GM21526 (cell line): ENCODE results near the gene C19orf53.

Experiments
- ATAC-seq: cut with Tn5 transposase; IDR thresholded peaks from one replicate; pipeline ENCODE4 v1.9.1; 2021; ENCODE audit warnings: moderate library complexity; ENCODE audit not compliant: unreplicated experiment, low FRiP score

The C19orf53 gene

DNA sequence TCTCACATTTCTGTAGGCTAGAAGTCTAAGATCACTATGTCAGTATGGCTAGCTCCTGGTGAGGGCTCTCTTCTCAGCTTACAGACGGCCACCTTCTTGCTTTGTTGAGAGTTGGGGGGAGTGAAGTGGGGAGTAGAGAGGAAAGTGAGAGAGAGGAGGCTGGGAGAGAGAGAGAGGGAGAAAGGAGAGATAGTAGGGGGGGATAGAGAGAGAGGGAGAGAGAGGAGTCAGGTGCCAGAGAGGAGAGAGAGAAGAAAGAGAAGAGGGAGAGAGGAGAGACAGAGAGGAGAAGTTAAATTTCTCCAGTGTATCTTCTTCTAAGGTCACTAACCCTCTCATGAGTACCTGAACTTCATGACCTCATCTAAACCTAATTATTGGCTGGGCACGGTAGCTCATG is 49.6 kb downstream of the C19orf53 start:
- no peak for ATAC-seq

DNA sequence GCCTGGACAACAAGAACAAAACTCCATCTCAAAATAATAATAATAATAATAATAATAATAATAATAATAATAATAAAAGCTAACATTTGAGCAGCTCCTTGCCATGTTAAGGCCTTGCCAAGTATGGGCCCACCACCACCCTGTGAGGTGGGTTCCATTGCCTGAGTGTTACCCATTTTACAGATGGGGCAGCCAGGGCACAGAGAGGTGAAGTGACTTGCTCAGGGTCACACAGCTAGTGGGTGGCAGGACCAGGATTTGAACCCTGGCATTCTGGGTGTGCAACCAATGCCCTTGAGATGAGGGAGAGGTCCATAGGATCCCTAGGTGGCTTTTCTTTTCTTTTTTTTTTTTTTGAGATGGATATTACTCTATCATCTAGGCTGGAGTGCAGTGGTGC is 50.4 kb downstream of the C19orf53 start:
- no peak for ATAC-seq

- ATAC-seq, result no peak
Measured at GRCh38 chr19:13825489-13826441, 51.5 kb downstream of the C19orf53 start.

GRCh38 chr19:13826652-13827235 is 52.5 kb downstream of the C19orf53 start:
- ATAC-seq, result no peak

DNA sequence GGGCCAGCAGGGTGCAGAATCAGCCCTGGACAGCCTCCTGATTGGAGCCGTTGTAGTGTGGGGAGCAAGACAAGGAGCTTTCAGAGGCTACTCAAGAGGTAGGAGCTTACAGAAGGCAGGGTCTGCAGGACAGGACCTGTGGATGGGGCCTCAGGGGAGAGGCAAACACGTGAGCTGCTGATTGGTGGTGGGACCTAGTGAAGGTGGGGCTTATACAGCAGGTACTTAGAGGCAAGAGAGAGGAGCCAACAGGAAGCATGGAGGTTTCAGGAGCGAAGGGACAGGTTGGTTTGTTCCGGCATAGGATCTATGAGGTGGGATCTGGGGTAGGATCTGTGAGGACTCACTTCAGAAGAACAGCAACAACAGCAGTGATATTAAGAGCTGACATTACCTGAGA is 53.4 kb downstream of the C19orf53 start:
- no peak for ATAC-seq
